GM21529 (cell line): ENCODE data around the gene APAF1.
A peak's percentile ranks its signal among the peaks of the same experiment; 100 is the strongest.
"Not testable (repeated sequence)": the region's sequence is repeated elsewhere in the genome, so short reads cannot be mapped to it uniquely, and the experiment has no call there.

Experiments used
- ATAC-seq: cut with Tn5 transposase; IDR thresholded peaks from one replicate; pipeline ENCODE4 v1.9.1; 2021; ENCODE audit not compliant: unreplicated experiment

Gene APAF1

GRCh38 chr12:98644712-98645571, at the start of gene APAF1, which contains the start of gene IKBIP:
TSS of gene APAF1 (plus strand) at chr12:98645290. CDS start at chr12:98648360, 3,070 bp downstream.
TSS of gene IKBIP (minus strand) at chr12:98644788. CDS start at chr12:98644701, 87 bp downstream.
- ATAC-seq, result peak; percentile 85

- not testable (repeated sequence) for ATAC-seq
Observed at GRCh38 chr12:98597313-98597712, 47.8 kb upstream of the APAF1 start.

GRCh38 chr12:98601924-98602323, 43.2 kb upstream of the APAF1 start:
- no peak for ATAC-seq

GRCh38 chr12:98606359-98606988, 38.6 kb upstream of the APAF1 start:
- no peak for ATAC-seq

GRCh38 chr12:98610596-98610995, 34.5 kb upstream of the APAF1 start:
- ATAC-seq, result no peak

GRCh38 chr12:98612696-98613334, 32.3 kb upstream of the APAF1 start:
- peak; percentile 85 for ATAC-seq

- no peak for ATAC-seq
Observed at GRCh38 chr12:98618952-98619351, 26.1 kb upstream of the APAF1 start.

GRCh38 chr12:98635657-98636323, 9.3 kb upstream of the APAF1 start:
- peak; percentile 82 for ATAC-seq

- no peak for ATAC-seq
Observed at GRCh38 chr12:98637068-98637467, 8.0 kb upstream of the APAF1 start.

GRCh38 chr12:98638009-98638408, 7.1 kb upstream of the APAF1 start:
- ATAC-seq, result no peak

GRCh38 chr12:98639491-98639890, 5.6 kb upstream of the APAF1 start:
- ATAC-seq, result no peak

GRCh38 chr12:98642801-98643200, 2.3 kb upstream of the APAF1 start:
- not testable (repeated sequence) for ATAC-seq

- ATAC-seq, result peak; percentile 21
Observed at GRCh38 chr12:98644433-98644711, 718 bp upstream of the APAF1 start.

GRCh38 chr12:98645572-98646067, 530 bp downstream of the APAF1 start:
- ATAC-seq, result peak; percentile 1

- no peak for ATAC-seq
Observed at GRCh38 chr12:98646294-98647090, 1.4 kb downstream of the APAF1 start.

- ATAC-seq, result no peak
Observed at GRCh38 chr12:98651328-98651727, 6.2 kb downstream of the APAF1 start.

GRCh38 chr12:98653866-98654493, 8.9 kb downstream of the APAF1 start:
- no peak for ATAC-seq

GRCh38 chr12:98656289-98657101, 11.4 kb downstream of the APAF1 start:
- ATAC-seq, result peak; percentile 48

GRCh38 chr12:98660521-98660920, 15.4 kb downstream of the APAF1 start:
- no peak for ATAC-seq
